D721Med (cell line): ENCODE measurements around the gene OTOP3.

ENCODE experiments used
- DNase-seq: peaks from one replicate; pipeline ENCODE4 v3.0.0; 2011; ENCODE audit warnings: low spot score; ENCODE audit not compliant: insufficient read length
- FAIRE-seq: peaks from 2 replicates; lab custom pipeline; 2011; peaks lifted over from hg19 to GRCh38; lab: Jason Lieb, UNC
- TF ChIP-seq, protein P1 (sequence below): IDR thresholded peaks from 2 replicates; pipeline ENCODE4 v1.5.1; 2012; ENCODE audit warnings: mild to moderate bottlenecking, control low read depth; ENCODE audit not compliant: insufficient read depth; ENCODE audit errors: missing control alignments

OTOP3 gene

DNA sequence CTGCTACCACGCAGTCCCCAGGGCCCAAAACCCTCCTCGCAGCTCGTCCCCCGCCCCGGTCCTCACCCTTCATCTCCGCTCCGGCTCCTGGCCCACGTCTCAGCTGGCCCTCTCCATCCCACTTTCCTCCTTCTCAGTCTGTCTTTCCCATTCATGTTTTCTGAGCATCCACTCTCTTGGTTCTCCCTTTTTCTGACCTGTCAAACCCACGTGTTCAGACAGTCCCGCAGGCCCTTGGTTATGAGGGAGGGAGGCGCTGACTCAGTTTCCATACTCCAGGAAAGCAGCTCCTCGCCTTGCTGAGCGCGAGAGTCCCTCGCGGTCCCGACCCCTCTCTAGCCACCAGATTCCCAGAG lies 37.3 kb downstream of the OTOP3 start:
- DNase-seq (no peak), FAIRE-seq (no peak)
- TF ChIP-seq, protein P1, sequence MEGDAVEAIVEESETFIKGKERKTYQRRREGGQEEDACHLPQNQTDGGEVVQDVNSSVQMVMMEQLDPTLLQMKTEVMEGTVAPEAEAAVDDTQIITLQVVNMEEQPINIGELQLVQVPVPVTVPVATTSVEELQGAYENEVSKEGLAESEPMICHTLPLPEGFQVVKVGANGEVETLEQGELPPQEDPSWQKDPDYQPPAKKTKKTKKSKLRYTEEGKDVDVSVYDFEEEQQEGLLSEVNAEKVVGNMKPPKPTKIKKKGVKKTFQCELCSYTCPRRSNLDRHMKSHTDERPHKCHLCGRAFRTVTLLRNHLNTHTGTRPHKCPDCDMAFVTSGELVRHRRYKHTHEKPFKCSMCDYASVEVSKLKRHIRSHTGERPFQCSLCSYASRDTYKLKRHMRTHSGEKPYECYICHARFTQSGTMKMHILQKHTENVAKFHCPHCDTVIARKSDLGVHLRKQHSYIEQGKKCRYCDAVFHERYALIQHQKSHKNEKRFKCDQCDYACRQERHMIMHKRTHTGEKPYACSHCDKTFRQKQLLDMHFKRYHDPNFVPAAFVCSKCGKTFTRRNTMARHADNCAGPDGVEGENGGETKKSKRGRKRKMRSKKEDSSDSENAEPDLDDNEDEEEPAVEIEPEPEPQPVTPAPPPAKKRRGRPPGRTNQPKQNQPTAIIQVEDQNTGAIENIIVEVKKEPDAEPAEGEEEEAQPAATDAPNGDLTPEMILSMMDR = no peak

DNA sequence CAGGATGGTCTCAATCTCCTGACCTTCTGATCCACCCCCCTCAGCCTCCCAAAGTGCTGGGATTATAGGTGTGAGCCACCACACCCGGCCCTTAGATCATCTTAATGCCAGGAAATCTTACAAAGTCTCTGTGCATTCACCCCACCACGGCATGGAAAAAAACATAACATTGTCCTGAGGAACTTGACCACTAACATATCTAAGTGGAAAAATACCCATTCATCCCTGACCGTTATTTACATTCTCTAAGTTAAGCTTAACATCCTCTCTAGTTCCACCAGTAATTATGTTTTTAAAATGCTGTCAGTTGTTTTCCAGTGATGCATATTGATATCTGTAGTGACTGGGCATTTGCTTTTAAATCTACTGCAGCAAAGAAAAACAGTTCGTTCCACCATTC lies 40.2 kb downstream of the OTOP3 start:
- FAIRE-seq (no peak), DNase-seq (no peak)
- TF ChIP-seq, protein P1 = no peak

DNA sequence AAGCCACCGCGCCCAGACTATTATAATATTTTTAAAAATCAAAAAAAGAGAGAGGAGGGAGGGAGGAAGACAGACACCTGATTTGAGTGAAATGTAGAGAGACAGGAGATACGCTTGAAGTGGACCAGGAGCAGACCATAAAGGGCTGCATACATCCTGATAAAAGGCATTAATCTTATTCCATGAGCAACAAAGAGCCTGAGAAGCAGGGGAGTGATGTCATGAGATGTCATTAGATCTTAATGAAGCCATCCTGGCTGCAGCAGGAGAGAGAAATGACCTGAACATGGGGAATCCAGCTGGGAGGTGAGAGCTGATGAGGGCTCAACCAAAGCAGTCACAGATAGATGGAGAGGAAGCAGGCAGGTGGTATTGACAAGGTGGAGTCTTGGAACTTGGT lies 42.1 kb downstream of the OTOP3 start:
- TF ChIP-seq, protein P1 = no peak
- no peak for DNase-seq
- FAIRE-seq = no peak

DNA sequence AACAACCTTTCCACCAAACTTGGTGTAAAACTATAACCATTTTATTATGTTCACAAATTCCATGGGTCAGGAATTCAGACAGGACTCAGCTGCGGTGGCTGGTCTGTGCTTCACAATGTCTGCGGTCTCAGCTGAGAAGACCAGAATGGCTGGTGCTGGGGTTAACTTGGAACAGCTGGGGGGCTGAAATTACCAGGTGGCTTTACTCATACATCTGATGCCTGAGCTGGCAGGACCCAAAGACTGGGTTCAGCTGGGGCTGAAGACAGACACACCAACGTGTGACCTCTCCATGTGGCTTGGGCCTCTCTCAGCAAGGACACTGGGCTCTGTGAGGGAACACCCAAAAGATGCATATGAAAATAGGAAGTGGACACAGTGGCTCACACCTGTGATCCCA lies 42.5 kb downstream of the OTOP3 start:
- TF ChIP-seq, protein P1 = no peak
- no peak for FAIRE-seq
- DNase-seq = no peak

DNA sequence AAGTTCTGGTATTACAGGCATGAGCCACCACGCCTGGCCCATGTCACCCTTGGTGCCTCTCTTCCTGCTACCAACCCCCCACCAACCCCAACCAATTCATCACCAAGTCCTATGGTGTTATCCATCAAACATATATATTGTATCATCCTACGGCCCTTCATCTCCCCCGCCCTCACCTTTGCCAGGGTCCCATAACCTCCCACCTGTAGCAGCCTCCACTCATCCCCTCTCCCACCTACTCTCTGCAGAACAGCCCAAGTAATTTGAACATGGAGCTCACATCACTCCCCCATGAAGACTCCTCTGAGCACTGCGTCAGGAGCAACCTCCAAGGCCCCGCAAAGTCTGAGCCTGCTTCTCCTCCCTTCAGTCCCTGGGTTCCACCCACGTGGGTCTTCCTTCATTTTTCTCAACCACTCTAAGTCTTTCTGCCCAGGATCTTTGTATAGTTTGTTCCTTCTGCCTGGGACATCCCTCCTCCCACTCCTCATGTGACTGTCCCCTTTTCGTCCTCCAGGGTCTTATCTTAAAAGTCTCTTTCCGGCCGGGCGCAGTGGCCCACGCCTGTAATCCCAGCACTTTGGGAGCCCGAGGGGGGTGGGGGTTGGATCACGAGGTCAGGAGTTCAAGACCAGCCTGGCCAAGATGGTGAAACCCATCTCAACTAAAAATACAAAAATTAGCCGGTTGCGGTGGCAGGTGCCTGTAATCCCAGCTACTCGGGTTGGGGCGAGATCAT lies 43.9 kb downstream of the OTOP3 start:
- TF ChIP-seq, protein P1 = no peak
- DNase-seq (no peak), FAIRE-seq (no peak)

DNA sequence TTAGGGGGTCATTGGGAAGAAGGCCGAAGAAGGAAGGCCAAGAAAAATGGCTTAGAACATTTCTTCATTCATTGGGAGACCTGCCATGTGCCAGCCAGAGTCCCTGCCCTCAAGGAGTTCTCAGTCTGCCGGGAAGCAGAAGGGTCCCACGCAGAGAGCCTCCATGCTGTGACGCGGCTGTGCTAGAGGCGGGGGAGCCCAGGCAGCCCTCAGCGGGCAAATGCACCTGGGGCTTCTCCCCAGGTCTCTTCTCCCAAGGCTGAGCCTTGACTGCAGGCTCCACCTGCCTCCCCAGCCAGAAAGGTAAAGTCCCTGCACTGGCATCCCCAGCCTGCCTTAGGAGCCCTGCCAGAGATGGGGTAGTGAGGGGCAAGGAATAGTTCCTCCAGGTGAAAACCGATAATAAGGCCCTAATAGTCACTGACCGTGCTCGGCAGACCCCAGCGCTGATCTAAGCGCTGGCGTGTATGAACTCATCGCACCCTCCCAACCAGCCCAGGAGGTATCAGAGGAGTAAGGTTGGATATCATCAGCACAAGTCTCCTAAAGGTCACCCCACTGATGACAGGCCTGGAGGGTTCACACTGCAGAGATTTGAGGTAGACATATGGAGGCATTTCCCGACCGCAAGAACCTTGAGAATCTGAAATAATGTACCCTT lies 45.8 kb downstream of the OTOP3 start:
- FAIRE-seq (no peak), DNase-seq (no peak)
- TF ChIP-seq, protein P1 = no peak
